ENCODE data around the gene CYP4A22. TPM values are rescaled to one million over a fixed set of nuclear protein-coding genes. Genes with fewer than 3 reads are reported as not detected.
A peak's percentile ranks its signal among the peaks of the same experiment; 100 is the strongest.

CYP4A22 gene
- total RNA-seq, 4 donors from 2014 or later: 0.38 TPM; not detected in 3

- Histone ChIP-seq H3K27ac (peak overlapping the region in 2 of 4 donors; percentile 46 to 70), H3K4me3 (peak overlapping the region in 1 of 4 donors; percentile 64), H3K36me3 (no peaks in the 10 kb centered on the region), H3K27me3 (peaks cover 0 to 41% (median 0%) of the 10 kb centered on the region in 4 donors), H3K9me3 (no peaks in the 10 kb centered on the region), H3K4me1 (peaks cover 7 to 49% (median 43%) of the 10 kb centered on the region in 3 donors)
- 50 to 73% methylated on average over 2 to 3 of the region's 3 CpGs for WGBS, 2 donors
- intact Hi-C loops (cut with DNase I): loop anchor here (10.0 kb wide), 2 partner anchors 85 to 535 kb away; no protein-coding TSS in a partner anchor
- no peak for DNase-seq
- TF ChIP-seq CTCF (IDR thresholded peaks at IDR 0.05): no peak
Observed at GRCh38 chr1:47179988-47180563, 42.8 kb downstream of the CYP4A22 start.

GRCh38 chr1:47180603-47181094 lies 43.4 kb downstream of the CYP4A22 start:
- intact Hi-C loops (cut with DNase I): loop anchor here (10.0 kb wide), 2 partner anchors 84 to 534 kb away; no protein-coding TSS in a partner anchor
- Histone ChIP-seq H3K27me3 (peaks cover 0 to 39% (median 0%) of the 10 kb centered on the region in 4 donors), H3K9me3 (no peaks in the 10 kb centered on the region), H3K36me3 (no peaks in the 10 kb centered on the region), H3K27ac (peak overlapping the region in 2 of 4 donors; percentile 46 to 70), H3K4me3 (no peak overlapping the region), H3K4me1 (peaks cover 7 to 43% (median 43%) of the 10 kb centered on the region in 3 donors)
- 34 to 39% methylated on average over 3 of the region's 3 CpGs for WGBS, 2 donors
- TF ChIP-seq CTCF (IDR thresholded peaks at IDR 0.05) (no peak), POLR2A (IDR thresholded peaks at IDR 0.05) (no peak)
- no peak for DNase-seq

GRCh38 chr1:47181095-47181954 lies 44.1 kb downstream of the CYP4A22 start:
- Histone ChIP-seq H3K4me1 (peaks cover 7 to 43% (median 42%) of the 10 kb centered on the region in 3 donors), H3K27ac (peak overlapping the region in 3 of 4 donors; percentile 9 to 70 (median 38)), H3K36me3 (no peaks in the 10 kb centered on the region), H3K4me3 (no peak overlapping the region), H3K9me3 (no peaks in the 10 kb centered on the region), H3K27me3 (peaks cover 0 to 39% (median 0%) of the 10 kb centered on the region in 4 donors)
- TF ChIP-seq POLR2A (IDR thresholded peaks at IDR 0.05) (no peak), CTCF (IDR thresholded peaks at IDR 0.05) (no peak)
- 35 to 63% methylated on average over 3 to 8 of the region's 18 CpGs for WGBS, 2 donors
- no peak for DNase-seq
- intact Hi-C loops (cut with DNase I): loop anchor here (10.0 kb wide), 2 partner anchors 83 to 533 kb away; no protein-coding TSS in a partner anchor

- H3K4me3 ChIP-seq: no peak overlapping the region
- H3K27ac ChIP-seq: peak overlapping the region; percentile 9 to 70 (median 35)
- H3K9me3 ChIP-seq: no peaks in the 10 kb centered on the region
- intact Hi-C loops (cut with DNase I): loop anchor here (10.0 kb wide), 2 partner anchors 83 to 533 kb away; no protein-coding TSS in a partner anchor
- H3K27me3 ChIP-seq: peaks cover 0 to 39% (median 0%) of the 10 kb centered on the region in 4 donors
- DNase-seq: no peak
- no peaks in the 10 kb centered on the region for H3K36me3 ChIP-seq
- no peak for TF ChIP-seq CTCF (IDR thresholded peaks at IDR 0.05)
- peak in 1 of 4 donors; percentile 38 for TF ChIP-seq POLR2A (IDR thresholded peaks at IDR 0.05)
- 32 to 69% methylated on average over 7 of the region's 7 CpGs for WGBS, 2 donors
- peaks cover 7 to 45% (median 43%) of the 10 kb centered on the region in 3 donors for H3K4me1 ChIP-seq
Observed at GRCh38 chr1:47181955-47182675, 44.9 kb downstream of the CYP4A22 start.

Data from esophagus squamous epithelium (tissue), 5 donors.